ENCODE results near the gene NOTCH2NLA.
"Not testable (repeated sequence)": the region's sequence is repeated elsewhere in the genome, so short reads cannot be mapped to it uniquely, and the experiment has no call there.

Gene NOTCH2NLA

DNA sequence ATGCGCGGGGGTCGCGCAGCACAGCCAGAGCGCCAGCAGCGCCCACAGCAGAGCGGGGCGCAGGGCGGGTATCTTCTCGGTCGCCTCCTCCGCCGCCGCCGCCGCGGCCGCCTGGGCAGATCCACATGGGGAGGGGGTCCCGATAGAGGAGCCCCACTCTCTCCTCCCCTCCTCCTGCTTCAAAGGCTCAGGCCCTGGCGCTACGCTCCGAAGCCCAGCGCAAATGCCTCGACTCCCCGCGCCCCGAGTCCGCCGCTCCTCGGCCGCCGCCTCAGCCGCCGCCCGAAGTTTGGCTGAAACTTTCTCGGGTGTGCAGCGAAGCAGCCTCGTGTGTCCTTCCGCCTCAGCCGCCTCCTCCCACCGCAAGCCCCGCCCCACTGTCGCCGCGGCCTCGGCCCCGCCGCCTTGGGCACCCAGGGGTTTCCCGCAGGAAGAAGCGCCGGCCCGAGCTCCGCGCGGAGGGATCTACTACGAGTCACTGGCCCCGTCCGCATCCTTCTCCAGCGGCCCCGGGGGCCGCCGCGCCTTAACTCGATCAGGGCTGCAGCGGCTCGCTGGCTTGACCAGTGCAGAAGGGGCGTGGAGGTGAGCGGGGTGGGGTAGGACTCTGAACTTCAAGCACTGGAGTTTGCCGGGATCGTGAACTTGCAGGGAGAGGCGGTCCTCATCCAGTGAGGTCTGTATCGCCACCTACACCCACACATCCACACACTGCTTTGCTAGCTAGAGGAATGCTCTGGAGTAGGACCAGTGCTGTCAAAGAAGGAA lies at the start of gene NOTCH2NLA:
NOTCH2NLA (minus strand) TSS at position 312 of the 768 bp plus-strand sequence. CDS start 39,684 bp downstream, outside the sequence.
- not testable (repeated sequence) for TF ChIP-seq GATA3, GATA2 (IDR thresholded peaks at IDR 0.05; ENCODE audit: low read depth, low read length)

DNA sequence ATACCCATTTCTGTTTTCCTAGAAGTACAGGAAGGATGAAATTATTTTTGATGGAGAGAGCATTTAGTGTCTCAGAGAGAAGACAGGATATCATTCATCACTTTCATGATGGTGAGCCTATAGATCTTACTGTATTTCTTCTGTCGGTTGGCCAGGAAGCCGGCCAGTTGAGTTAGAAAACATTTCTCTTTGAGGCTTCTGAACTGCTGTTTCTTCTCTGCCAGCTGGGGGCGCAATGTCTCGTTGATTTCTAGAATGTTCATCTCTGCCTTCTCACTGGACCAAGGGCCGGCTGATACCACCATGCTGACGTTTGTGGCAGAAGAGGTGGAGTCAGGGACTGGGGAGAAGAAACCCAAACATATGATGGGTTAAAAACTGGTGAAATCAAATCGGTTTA lies 84.4 kb downstream of the NOTCH2NLA start, which contains the start of gene NBPF10:
NBPF10 (minus strand) TSS at position 340 of the 400 bp plus-strand sequence; CDS start at position 305, 35 bp downstream.
- TF ChIP-seq GATA3, GATA2 (IDR thresholded peaks at IDR 0.05; ENCODE audit: low read depth, low read length): not testable (repeated sequence)
